ENCODE data around the gene LPP. TPM values are rescaled to one million over a fixed set of nuclear protein-coding genes. Genes with fewer than 3 reads are reported as not detected.
A peak's percentile ranks its signal among the peaks of the same experiment; 100 is the strongest.

Gene LPP
- total and polyA plus RNA-seq, 4 donors: 11.1 to 219 (median 66.5) TPM

DNA sequence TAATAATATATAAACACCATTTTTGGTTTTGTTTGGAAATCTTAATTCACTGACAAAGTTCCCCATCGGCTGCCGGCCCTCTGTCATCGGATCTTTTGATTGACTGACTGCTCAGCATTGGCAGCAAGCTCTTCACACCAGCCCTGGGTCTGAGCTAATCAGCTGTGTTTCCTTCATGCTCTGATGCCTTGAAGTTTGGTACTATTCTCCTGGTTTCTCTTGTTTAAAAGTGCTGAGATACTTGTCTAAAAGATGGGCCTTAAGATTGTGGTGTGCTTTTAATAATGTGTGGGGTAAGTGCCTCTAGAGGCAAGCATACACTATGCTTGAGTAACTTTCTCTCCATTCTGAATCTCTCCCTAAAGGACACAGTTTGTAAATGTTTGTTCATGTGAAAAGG lies 602.3 kb downstream of the LPP start:
- Histone ChIP-seq H3K27ac (ENCODE audit: low read depth in 1 of 2, low read length in 1 of 2) (no peak overlapping the region), H3K27me3 (ENCODE audit: control insufficient read depth in 3 of 3, insufficient read depth in 3 of 3, low read length in 2 of 3) (no peaks in the 10 kb centered on the region), H3K4me1 (ENCODE audit: control insufficient read depth in 5 of 5, insufficient read depth in 5 of 5, low read length in 5 of 5) (peaks cover 0 to 8% (median 4%) of the 10 kb centered on the region in 5 donors), H3K36me3 (ENCODE audit: control insufficient read depth in 4 of 4, insufficient read depth in 4 of 4, low read length in 4 of 4) (peaks cover 0 to 3% (median 0%) of the 10 kb centered on the region in 4 donors), H3K9ac (ENCODE audit: insufficient read depth in 1 of 2, low read length in 2 of 2) (no peak overlapping the region), H3K9me3 (ENCODE audit: control insufficient read depth in 4 of 4, insufficient read depth in 3 of 4, low read length in 3 of 4) (no peaks in the 10 kb centered on the region), H3K4me3 (no peak overlapping the region)
- DNase-seq (no peak), ATAC-seq (ENCODE audit: insufficient read depth, low FRiP score) (no peak)
- WGBS, 2 donors: 99 to 100% methylated on average over 3 of the region's 3 CpGs
- TF ChIP-seq, protein P1, sequence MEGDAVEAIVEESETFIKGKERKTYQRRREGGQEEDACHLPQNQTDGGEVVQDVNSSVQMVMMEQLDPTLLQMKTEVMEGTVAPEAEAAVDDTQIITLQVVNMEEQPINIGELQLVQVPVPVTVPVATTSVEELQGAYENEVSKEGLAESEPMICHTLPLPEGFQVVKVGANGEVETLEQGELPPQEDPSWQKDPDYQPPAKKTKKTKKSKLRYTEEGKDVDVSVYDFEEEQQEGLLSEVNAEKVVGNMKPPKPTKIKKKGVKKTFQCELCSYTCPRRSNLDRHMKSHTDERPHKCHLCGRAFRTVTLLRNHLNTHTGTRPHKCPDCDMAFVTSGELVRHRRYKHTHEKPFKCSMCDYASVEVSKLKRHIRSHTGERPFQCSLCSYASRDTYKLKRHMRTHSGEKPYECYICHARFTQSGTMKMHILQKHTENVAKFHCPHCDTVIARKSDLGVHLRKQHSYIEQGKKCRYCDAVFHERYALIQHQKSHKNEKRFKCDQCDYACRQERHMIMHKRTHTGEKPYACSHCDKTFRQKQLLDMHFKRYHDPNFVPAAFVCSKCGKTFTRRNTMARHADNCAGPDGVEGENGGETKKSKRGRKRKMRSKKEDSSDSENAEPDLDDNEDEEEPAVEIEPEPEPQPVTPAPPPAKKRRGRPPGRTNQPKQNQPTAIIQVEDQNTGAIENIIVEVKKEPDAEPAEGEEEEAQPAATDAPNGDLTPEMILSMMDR (IDR thresholded peaks at IDR 0.05; ENCODE audit: control extremely low read depth, extremely low read depth): no peak

DNA sequence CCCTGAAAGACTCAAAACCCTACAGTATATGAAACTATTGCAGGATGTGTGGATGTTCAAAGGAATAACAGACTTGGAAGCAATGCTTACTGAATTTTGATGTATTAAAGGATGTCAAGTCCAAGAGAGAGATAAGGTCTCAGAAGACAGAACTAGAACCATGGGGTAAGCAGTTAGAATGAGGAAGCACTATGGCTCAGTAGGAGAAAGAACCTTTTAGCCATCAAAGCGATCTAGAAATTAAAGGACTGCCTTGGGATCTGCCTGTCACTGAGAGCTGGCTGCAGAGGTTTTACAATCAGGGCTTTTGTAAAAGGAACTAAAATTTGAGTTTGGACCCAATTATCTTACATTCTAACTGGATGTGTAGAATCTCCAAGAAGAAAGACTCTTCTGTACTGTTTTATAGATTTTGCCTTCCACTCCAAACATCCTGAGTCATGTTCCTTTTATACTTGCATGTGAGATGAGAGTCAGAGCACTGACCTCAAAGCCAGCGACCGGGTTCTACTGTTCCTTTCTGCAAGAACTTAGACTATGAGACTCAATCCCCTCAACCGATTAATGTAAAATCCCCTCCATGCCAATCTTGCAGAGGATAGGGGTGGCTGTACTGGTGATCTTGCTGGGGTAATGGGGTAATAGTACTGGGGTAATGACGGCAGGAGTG lies 605.5 kb downstream of the LPP start:
- TF ChIP-seq, protein P1 (IDR thresholded peaks at IDR 0.05; ENCODE audit: control extremely low read depth, extremely low read depth): no peak

DNA sequence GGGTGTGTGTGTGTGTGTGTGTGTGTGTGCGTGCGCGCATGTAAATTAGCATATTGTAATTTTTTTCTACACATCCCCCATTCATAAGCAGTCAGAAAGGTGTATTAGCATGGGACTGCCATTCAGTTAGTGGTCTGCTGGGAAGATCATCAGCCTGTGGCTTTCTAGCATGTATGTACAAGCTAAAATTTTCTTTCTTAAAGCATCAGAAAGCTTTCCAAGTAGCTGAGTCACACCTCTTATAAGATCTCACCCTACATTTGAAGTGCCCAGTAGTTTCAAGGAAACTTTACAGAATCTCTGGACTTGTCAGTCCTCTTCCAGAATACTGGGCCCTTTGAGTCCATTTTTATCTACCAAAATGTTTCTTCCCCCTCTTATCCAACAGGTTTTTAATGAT lies 606.5 kb downstream of the LPP start:
- Histone ChIP-seq H3K27ac (ENCODE audit: low read depth in 1 of 2, low read length in 1 of 2) (no peak overlapping the region), H3K4me1 (ENCODE audit: control insufficient read depth in 5 of 5, insufficient read depth in 5 of 5, low read length in 5 of 5) (peaks cover 0 to 28% (median 4%) of the 10 kb centered on the region in 5 donors), H3K9me3 (ENCODE audit: control insufficient read depth in 4 of 4, insufficient read depth in 3 of 4, low read length in 3 of 4) (no peaks in the 10 kb centered on the region), H3K9ac (ENCODE audit: insufficient read depth in 1 of 2, low read length in 2 of 2) (no peak overlapping the region), H3K27me3 (ENCODE audit: control insufficient read depth in 3 of 3, insufficient read depth in 3 of 3, low read length in 2 of 3) (no peaks in the 10 kb centered on the region), H3K4me3 (no peak overlapping the region), H3K36me3 (ENCODE audit: control insufficient read depth in 4 of 4, insufficient read depth in 4 of 4, low read length in 4 of 4) (peaks cover 0 to 12% (median 0%) of the 10 kb centered on the region in 4 donors)
- DNase-seq: no peak
- WGBS, 2 donors: 78 to 82% methylated on average over 3 of the region's 3 CpGs
- peak; percentile 63 for ATAC-seq (ENCODE audit: insufficient read depth, low FRiP score)
- TF ChIP-seq, protein P1 (IDR thresholded peaks at IDR 0.05; ENCODE audit: control extremely low read depth, extremely low read depth): no peak

More for the DNA sequence above, 605.5 kb downstream of the LPP start:
- Histone ChIP-seq H3K4me3 (no peak overlapping the region), H3K27me3 (ENCODE audit: control insufficient read depth in 3 of 3, insufficient read depth in 3 of 3, low read length in 2 of 3) (no peaks in the 10 kb centered on the region), H3K36me3 (ENCODE audit: control insufficient read depth in 4 of 4, insufficient read depth in 4 of 4, low read length in 4 of 4) (peaks cover 0 to 12% (median 0%) of the 10 kb centered on the region in 4 donors), H3K27ac (ENCODE audit: low read depth in 1 of 2, low read length in 1 of 2) (no peak overlapping the region), H3K9ac (ENCODE audit: insufficient read depth in 1 of 2, low read length in 2 of 2) (no peak overlapping the region), H3K9me3 (ENCODE audit: control insufficient read depth in 4 of 4, insufficient read depth in 3 of 4, low read length in 3 of 4) (no peaks in the 10 kb centered on the region), H3K4me1 (ENCODE audit: control insufficient read depth in 5 of 5, insufficient read depth in 5 of 5, low read length in 5 of 5) (peaks cover 0 to 23% (median 4%) of the 10 kb centered on the region in 5 donors)
- ATAC-seq (ENCODE audit: insufficient read depth, low FRiP score) (no peak), DNase-seq (no peak)
- 92 to 95% methylated on average over 5 of the region's 5 CpGs for WGBS, 2 donors
